Measurements from ENCODE around the gene MYBPHL.

Gene MYBPHL

DNA sequence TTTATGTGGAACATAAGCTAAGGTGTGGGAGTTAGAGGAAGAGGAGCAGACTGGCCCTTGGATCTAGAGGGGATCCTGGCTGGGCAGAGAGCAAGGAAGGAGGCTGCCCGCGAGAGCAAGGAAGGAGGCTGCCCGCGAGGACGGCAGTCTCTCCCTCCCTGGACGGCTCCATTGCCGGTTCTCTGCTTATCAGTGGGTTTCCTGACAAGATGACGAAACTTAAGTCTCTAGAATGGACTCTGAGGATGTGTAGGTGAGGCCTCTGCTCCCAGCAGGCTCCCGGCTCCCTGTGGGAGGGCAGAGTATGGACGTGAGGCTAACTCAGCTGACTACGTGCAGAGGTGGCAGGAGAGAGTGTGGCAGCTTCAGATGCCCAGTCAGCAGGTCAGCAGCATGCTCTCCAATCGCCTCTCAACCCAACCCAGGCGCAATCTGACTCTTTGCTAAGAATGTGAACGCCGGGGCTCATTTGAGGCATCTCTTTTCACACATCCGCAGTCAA lies 6.1 kb downstream of the MYBPHL start:
- H3K27ac ChIP-seq (ENCODE audit: poor library complexity, severe bottlenecking): no peak overlapping the region
- no peaks in the 10 kb centered on the region for H3K36me3 ChIP-seq (ENCODE audit: low read depth)
- peaks cover 5% of the 10 kb centered on the region for H3K4me1 ChIP-seq (ENCODE audit: insufficient read depth, poor library complexity, severe bottlenecking)
- no peak for ATAC-seq (ENCODE audit: low read depth)
- H3K4me3 ChIP-seq (ENCODE audit: severe bottlenecking): no peak overlapping the region
- H3K9me3 ChIP-seq (ENCODE audit: severe bottlenecking): no peaks in the 10 kb centered on the region
- TF ChIP-seq, protein P1, sequence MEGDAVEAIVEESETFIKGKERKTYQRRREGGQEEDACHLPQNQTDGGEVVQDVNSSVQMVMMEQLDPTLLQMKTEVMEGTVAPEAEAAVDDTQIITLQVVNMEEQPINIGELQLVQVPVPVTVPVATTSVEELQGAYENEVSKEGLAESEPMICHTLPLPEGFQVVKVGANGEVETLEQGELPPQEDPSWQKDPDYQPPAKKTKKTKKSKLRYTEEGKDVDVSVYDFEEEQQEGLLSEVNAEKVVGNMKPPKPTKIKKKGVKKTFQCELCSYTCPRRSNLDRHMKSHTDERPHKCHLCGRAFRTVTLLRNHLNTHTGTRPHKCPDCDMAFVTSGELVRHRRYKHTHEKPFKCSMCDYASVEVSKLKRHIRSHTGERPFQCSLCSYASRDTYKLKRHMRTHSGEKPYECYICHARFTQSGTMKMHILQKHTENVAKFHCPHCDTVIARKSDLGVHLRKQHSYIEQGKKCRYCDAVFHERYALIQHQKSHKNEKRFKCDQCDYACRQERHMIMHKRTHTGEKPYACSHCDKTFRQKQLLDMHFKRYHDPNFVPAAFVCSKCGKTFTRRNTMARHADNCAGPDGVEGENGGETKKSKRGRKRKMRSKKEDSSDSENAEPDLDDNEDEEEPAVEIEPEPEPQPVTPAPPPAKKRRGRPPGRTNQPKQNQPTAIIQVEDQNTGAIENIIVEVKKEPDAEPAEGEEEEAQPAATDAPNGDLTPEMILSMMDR (IDR thresholded peaks at IDR 0.05; ENCODE audit: poor library complexity, severe bottlenecking): no peak
- H3K27me3 ChIP-seq (ENCODE audit: insufficient read depth, poor library complexity, severe bottlenecking): no peaks in the 10 kb centered on the region
- no peak for DNase-seq (ENCODE audit: low spot score)

DNA sequence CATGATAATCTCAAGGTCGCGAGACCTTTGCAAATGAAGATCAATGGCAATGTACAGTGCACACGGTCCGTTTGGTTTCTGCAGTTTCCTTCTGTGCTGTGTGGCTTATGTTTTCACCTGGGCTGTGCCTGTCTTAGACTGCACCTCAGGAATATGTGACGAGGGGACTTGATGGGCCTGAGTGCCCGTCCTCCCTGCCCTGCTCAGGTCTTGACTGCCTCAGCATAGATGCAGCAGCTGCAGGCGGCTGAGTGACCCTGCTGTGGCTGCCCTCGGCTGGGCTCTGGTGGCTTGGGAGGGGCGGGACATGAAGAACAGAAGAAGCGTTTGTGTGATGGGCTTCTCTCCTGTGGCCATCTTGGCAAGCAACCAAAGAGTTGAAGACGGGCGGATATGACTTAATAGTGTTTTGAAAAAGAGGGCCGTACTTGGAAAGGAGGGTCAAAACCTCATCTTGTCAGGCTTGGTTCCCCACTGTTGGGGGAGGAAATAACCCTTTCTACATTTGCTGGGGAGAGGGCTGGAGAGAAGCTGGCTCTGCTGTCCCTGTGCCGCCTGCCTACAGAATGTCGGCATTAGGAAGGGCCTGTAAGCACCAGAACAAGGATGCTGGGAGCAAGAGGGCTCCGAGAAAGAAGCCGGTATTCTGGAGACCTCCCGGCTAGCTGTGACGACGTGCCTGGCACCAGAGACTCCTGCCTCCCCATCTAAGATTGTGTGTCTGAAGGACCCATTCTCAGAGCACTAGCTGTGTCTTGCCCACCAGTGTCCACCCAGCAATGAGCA lies 7.1 kb downstream of the MYBPHL start:
- Histone ChIP-seq H3K27me3 (ENCODE audit: insufficient read depth, poor library complexity, severe bottlenecking) (no peaks in the 10 kb centered on the region), H3K27ac (ENCODE audit: poor library complexity, severe bottlenecking) (no peak overlapping the region), H3K36me3 (ENCODE audit: low read depth) (no peaks in the 10 kb centered on the region), H3K9me3 (ENCODE audit: severe bottlenecking) (no peaks in the 10 kb centered on the region), H3K4me1 (ENCODE audit: insufficient read depth, poor library complexity, severe bottlenecking) (peaks cover 5% of the 10 kb centered on the region), H3K4me3 (ENCODE audit: severe bottlenecking) (no peak overlapping the region)
- no peak for DNase-seq (ENCODE audit: low spot score)
- no peak for ATAC-seq (ENCODE audit: low read depth)
- TF ChIP-seq, protein P1 (IDR thresholded peaks at IDR 0.05; ENCODE audit: poor library complexity, severe bottlenecking): no peak

DNA sequence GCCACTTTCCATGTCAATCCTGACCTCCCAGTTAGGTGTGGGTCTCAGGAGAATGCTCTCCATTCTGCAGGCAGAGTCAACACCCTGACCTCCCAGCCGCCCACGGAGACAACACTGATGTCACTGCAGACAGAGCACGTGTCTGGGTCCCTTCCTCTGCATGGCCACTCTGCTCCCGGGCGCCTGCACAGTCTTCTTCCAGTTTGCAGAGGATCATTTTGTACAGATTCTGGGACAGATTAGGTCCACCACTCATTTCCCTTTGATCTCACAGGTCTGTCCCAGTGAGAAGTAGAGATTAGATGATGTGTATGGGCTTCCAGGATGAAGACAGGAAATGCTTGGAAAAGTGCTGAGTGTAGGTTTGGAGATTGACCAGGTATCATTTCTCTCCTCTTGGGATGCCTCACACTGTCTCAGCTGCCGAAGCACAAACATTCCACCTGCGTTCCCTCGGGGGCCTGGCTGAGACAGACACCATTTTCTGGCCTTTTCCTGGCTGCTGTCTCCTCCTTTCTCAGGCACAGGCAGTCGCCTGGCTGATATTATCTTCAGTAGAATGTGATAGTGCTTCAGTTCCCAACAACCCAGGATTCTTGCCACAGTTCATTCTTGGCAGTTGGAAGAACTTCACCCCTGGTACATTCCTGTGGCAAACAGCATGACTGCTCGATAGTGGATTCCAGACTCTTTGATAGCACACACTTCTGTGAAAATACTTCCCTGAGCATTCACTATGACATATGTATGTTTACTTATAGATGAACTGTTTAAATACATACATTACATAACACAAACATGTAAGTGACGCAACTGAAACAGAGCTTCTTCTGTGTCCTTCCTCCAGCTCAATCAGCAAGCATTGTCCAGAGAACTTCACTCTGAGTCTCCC lies 7.9 kb downstream of the MYBPHL start:
- DNase-seq (ENCODE audit: low spot score) (no peak), ATAC-seq (ENCODE audit: low read depth) (peak; percentile 64)
- H3K27me3 ChIP-seq (ENCODE audit: insufficient read depth, poor library complexity, severe bottlenecking): no peaks in the 10 kb centered on the region
- H3K27ac ChIP-seq (ENCODE audit: poor library complexity, severe bottlenecking): peak overlapping the region; percentile 8
- no peaks in the 10 kb centered on the region for H3K9me3 ChIP-seq (ENCODE audit: severe bottlenecking)
- no peak overlapping the region for H3K4me3 ChIP-seq (ENCODE audit: severe bottlenecking)
- TF ChIP-seq, protein P1 (IDR thresholded peaks at IDR 0.05; ENCODE audit: poor library complexity, severe bottlenecking): no peak
- H3K36me3 ChIP-seq (ENCODE audit: low read depth): no peaks in the 10 kb centered on the region
- peaks cover 12% of the 10 kb centered on the region for H3K4me1 ChIP-seq (ENCODE audit: insufficient read depth, poor library complexity, severe bottlenecking)

DNA sequence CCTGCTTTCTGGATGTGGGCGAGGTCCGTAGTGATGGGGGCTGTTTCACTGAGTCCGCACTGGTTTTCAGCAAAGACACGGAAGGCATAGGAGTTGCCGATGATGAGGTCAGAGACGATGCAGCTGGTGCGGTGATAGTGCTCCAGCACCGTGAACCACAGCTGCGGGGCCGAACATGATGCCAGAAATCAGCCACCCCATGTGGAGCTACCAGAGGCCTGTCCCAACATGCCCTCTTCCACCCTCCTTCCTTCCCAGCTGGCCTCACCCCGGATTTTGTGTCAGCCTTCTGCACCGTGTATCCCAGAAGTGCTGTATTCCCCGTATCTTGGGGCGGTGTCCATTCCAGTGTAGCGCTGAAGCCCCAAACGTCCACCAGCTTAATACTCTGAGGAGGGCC lies 10.0 kb downstream of the MYBPHL start:
- TF ChIP-seq, protein P1 (IDR thresholded peaks at IDR 0.05; ENCODE audit: poor library complexity, severe bottlenecking): no peak
- Histone ChIP-seq H3K4me3 (ENCODE audit: severe bottlenecking) (no peak overlapping the region), H3K4me1 (ENCODE audit: insufficient read depth, poor library complexity, severe bottlenecking) (peaks cover 12% of the 10 kb centered on the region), H3K36me3 (ENCODE audit: low read depth) (no peaks in the 10 kb centered on the region), H3K27me3 (ENCODE audit: insufficient read depth, poor library complexity, severe bottlenecking) (no peaks in the 10 kb centered on the region), H3K9me3 (ENCODE audit: severe bottlenecking) (no peaks in the 10 kb centered on the region), H3K27ac (ENCODE audit: poor library complexity, severe bottlenecking) (no peak overlapping the region)
- no peak for DNase-seq (ENCODE audit: low spot score)
- ATAC-seq (ENCODE audit: low read depth): no peak
